HG03342 (cell line): ENCODE data around the gene RNF144B.

ENCODE experiments used
- ATAC-seq: cut with Tn5 transposase; IDR thresholded peaks from one replicate; pipeline ENCODE4 v1.9.1; 2021; ENCODE audit warnings: mild to moderate bottlenecking, moderate library complexity; ENCODE audit not compliant: unreplicated experiment

Gene RNF144B

DNA sequence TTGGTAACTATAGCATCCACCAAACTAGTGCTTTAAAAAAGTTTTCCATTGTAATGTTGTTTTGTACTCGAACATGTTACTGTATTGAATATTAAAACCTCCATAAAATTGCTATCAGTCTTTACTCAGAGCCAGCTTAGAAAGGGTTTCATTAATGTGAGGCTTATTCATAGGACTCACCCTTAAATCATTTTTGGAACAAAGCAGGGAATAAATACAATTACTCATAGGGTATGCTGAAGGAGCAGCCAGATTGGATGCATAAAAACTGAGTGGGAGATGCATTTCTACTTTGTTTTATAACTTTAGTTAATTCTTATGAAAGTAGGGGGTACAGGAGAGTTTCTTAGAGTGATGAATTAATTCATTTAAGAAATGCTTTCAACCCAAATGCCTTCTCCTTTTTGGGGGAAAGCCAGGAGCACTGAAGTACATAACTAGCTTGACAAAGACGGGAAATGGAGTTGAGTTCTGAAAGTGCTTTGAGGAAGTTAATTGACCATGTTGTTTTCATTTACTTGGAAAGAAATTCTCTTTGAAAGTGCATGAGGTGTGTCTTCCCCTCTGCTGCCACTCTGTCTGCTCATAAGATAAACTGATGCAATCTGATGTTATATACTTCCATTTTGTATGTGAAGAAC, 90.3 kb downstream of the RNF144B start:
- ATAC-seq, result peak; percentile 71

DNA sequence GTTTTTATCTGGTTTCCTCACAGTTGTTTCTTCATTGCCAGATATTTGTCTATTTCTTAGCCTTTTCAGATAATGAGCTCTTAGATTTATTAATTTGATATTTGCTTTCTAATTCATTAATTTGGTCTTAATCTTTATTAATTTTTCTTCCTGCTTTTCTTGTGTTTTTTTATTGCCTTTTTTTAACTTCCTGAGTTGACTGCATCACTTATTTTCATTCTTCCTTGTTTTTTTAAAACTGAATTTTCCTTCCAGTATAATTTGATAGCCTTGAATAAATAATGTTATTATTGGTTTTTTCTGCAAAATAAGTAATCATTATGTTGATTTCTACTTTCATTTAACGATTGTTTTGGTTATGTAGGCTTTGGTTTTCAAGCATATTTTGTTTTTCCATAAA, 91.5 kb downstream of the RNF144B start:
- no peak for ATAC-seq

DNA sequence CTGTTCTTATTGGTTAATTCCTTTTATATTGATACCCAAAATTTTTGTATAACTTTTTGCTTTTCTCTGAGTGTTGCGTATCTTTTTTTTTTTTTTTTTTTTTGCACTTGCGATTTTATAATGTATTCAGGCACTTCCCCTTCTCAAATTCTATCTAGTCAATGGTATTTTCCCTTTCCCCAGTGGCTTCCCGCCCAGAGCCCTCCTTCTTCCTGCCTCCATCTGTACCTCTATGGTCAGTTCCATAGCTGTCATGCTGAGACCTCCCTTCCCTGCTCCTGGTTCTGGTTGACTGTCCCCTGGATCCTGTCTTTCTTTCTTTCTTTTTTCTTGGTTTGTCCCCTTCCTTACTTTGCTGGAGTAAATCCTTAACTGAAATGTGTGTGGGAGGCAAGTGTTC, 94.7 kb downstream of the RNF144B start:
- ATAC-seq, result no peak

DNA sequence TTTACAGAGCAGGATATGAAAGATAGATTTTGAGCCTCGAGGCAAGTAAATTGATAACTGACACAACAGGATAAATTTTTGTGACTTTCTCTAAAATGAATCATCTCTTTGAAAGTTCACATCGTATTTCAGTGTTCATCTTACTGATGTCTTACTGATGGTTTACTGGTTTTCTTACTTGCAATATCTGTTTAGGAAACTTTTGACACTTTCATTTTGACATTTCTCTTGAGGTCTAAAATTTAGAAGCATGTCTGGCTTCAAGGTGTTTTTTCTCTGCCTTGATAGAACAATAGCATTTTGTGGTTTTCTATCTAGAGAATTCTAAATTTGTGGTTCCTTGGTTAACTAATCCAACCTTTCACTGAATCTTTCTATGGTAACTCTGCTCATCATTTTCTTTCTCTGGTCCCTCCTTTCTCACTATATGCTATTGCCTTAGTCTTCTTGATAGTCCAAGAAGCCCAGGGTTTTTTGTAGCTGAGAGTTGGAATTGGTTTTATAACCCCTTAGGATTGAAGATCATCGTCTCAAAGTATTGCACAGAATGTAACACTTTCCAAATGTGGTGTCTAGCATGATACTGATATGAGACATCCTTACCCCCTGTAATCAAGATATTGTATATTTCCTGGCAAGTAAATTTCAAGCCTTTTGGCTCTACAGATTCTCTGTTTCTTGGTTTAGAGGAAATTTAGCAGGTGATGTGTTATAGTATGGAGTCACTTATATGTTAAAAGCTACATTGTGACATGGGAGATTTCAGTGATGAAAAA, 98.7 kb downstream of the RNF144B start:
- no peak for ATAC-seq

DNA sequence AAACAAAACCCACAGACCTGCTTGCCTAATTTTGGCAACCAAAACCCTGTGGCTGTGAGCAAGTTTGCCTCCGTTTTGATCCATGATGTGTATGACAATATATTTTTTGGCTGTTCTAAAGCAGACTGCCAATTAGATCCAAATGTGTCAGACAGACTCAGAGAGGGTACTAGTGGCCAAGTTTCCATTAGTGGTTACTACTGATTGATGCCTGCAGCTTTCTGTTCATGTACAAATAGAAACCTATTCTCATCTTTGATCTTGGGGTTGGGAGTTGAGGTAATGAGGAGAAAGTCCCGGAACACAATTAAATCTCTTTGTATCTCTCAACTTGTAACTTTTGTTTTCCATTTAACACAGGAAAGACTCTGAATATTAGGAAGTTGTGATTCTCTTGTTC, 100.9 kb downstream of the RNF144B start:
- ATAC-seq, result no peak

DNA sequence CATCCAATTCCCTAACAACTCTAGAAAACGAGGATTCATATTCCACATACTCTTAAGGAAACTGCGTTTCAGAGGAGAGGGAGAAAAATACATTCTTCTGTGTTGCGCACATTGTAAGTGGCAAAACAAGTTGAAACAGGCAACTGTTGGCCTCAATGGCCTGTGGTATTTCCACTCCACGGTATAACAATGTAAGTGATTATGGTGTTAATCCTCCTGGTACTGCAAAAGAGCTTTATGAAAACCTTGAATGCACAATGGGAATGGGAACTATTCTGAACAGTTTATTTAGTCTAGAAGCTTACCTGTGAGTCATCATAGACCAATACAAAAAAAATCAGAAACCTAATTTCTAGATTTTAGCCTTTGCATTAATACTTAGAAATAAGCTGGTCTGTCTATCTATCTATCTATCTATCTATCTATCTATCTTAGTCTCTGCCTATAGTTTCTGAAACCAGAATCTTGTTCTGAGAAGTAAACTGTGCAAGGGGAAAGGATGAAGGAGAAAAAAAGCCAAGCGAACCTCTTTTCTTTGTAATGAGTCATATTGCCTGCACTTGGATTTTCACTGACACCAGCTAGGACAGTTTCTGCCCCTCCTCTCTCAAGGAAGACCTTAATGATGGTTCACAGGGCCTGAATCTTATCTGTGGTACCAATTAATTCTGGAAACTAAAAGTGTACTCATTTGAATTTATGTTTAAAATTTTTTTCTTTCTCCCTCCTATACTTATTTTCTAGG, 101.5 kb downstream of the RNF144B start:
- no peak for ATAC-seq

DNA sequence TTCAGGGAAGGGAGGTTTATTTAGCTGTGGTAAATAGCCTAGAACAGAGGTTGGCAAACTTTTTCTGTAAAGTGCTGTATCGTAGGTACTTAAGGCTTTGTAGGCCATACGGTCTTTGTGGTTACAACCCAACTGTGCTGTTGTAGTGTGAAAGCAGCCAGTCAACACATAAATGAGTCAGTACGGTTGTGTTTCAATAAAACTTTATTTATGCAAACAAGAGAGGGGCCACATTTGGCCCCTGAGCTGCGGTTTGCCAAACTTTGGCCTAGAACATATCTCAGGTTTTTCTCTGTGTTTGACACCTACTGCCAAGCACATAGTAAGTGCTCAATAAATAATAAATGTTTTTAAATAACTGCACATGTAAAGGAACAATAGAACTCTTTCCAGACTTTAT, 102.2 kb downstream of the RNF144B start:
- no peak for ATAC-seq

DNA sequence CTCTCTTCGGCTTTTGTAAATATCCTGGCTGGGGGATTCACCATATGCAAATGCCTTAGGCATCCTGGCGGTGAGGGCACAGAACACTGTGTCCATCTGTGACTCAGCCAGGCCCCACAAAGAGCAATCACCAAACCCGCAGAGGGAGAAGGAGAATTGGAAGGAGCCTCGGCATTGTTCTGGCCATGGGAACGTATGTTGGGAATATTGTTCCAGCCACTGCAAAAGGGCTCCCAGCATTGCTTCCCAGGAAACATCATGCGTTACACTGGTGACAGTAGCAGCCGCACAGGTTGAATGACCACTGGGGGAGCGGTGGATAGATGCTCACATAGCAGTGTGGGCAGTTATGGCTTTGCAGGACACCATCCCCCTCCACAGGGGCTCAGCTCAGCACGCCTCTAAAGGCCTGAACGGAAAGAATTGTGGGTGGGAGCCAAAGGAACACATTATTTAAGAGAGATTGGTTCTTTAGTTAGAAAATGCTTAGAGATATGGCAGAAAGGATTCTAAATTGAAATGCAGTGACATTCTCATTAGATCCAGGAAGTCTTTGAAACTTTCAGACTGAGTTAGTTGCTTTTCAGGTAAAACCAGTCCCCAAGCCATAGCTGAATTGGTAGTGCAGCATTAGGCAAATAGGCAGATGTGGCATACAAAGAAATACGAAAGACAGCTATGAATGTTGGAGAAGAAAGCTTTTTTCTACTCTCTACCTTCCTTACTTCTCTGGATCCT, 104.3 kb downstream of the RNF144B start:
- no peak for ATAC-seq

DNA sequence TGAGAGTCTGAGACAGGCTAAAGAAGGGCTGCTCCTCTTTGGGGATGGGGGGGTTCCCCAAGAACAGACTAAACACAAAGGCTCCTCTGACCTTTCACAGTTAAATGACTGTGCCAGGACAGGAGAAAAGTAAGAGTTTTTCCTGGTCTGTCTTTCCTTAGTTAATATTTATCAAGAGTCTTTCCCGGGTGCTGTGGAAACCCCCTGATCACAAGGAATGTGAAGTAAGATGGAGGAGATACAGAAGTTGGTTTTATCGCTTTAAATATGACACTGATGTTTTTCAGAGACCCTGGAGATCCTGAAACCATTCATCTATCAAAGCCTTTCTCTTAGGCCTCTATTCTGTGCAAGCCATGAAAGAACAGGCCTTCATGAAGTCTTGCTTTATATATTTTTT, 105.8 kb downstream of the RNF144B start:
- ATAC-seq, result no peak

DNA sequence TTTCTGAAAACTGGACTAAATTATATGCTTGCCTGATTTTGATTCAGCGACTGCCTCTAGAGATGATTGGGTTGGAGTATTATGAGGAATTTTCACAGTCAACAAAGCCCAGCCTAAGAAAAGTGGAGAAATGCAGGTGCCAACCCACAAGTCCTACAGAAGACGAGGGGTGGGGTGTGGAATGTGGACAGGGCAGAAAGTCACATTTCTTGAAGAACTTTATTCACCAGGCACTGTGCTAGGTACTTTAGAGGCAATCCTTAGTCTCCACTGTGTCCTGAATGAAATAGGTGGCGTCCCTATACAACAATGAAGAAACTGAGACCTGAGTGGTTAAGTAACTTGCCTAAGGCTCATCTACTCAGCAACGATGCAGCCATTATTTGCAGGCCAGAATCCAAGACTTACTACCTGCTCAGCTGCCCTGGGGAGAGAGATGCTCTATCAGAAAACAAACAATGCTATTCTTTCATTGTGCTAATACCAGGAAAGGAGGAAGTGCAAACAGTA, 106.3 kb downstream of the RNF144B start:
- no peak for ATAC-seq

DNA sequence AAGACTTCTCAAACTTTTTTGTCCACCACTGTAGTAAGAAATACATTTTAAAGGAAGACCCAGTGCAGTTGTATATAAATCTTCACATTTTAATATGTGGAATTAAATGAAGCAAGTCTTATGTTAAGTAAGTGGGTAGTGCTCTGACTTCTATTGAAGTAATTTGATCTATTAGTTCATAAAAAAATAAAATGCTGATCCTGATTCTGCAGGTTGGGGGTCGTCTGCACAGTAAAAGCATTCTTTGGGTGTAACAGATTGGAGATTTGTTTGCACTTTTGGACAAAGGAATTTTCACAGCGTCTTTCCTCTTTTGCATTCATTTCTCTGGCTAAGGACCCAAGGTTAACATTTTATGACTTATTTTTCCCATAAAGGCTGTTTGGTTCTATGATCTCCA, 106.8 kb downstream of the RNF144B start:
- ATAC-seq, result no peak

DNA sequence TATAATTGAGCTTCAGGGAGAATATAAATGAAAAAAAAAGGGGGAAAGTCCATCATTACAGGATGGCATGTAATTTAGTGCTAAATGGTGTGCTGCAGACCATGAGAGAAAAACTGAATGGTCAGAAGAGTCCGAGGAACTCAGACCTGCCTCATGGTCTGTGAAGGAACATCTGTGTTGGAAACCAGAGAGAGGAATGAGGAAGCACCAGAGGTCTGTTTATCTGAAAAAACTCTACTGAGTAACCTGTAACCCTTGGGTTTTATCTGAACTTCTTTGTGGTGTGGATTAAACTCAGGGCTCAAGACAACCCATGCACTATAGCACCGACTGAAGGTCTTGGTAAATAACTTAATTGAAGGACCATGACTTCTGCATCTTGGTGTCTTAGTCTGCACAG, 108.1 kb downstream of the RNF144B start:
- no peak for ATAC-seq

DNA sequence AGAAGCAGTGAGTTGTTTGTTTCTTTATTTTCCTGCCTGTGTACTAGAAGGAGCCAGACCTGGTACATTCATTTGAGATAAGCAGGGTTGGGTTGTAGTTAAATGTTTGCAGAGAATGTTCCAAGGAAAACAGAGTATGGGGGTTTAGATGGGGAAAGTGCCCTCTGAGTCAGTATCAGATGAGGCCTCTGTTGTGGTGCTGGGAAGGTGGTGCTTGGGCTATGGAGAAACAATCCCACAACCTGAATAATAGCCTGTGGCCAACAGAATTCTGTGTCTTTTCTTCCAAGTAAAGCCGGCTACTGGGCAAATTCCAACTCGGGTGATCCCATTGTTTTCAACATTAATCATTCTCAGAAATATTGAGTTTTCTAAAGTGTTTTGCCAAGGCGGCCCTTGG, 109.3 kb downstream of the RNF144B start:
- no peak for ATAC-seq

DNA sequence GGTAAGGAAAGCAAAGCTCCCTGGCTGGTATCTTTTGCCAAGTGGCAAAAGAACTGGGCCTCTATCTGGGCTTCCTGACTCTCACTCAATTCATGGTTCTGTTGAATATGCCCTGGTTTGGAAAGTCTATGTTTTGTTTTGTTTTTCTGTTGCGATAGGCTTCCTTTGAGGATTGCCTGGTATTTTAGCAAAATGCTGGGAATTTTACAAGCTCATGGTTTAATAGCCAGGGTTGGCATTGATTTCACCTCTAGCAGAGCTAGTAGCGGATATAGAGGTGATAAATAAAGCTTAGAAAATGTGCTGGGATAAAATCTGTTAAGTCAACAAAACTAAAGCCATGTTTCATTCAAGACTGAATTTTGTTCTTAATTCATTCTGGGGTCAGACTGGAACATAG, 109.9 kb downstream of the RNF144B start:
- no peak for ATAC-seq

DNA sequence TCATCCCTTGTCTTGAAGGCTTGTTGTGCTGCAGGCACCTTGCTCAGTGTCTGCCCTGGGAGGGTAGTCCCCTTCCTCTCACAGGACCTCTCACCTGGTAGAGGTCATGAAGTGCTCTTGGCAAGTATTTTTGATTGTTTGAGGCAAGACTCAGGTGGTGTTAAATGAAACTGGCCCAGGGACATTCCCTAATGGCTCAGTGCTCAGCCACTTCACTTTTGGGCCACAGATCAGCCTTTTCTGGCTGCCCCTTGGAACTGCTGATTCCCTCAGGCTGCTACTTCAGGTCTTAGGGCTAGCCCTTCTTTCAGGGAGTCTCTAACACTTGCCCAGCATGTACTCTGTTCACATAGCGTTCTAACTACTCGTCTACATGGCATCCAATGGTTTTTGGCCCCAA, 111.3 kb downstream of the RNF144B start:
- no peak for ATAC-seq

DNA sequence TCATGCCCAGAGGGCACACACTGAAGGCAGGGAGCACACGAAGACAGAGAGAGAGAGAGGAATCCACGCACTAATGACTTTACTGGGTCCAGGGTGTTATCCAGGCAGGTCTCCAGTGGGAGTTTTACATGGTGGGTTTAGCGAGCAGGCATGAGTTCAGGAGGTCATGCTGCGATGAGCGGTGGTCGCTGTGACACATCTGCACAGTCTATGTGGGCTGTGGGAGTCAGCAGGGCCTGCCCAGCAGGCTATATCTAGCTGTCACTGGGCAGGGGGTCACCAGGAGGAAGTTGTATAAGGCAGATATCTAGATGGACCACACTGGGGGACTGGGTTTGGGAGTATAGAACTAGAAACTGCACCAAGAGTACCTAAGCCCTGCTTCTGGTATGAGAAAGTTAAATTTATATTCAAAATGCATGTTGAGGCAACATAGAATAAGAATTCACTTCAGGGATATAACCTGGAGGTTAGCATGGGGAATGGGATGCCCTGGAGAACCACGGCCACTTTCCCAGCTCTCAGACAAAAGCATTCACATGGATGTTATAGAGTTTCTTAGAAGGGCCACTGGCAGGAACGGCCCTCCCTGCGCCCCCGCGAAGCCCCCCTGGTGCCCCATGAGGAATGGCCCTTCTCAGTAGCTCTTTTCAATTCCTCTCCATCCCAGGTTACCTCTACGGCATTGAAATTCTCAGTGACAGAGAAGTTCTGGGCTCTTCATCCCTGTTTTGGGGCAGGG, 113.9 kb downstream of the RNF144B start:
- no peak for ATAC-seq

DNA sequence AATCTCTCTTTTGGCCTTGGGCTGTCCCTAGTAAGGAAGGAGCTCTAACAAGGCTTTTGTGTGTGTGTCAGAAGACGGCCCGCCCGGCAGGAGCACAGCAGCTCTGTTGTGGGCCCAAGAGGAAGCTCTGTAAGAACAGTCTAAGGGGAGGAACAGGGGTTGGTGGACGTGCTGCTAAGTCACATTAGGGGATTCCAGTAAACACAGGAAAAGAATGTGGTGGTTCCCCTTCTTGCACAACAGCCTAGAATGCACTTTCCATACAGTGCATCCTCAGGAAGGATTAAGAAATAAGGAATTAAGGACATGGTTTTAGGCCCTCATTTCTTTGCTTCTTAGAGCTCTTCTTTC, 114.5 kb downstream of the RNF144B start:
- ATAC-seq, result no peak

DNA sequence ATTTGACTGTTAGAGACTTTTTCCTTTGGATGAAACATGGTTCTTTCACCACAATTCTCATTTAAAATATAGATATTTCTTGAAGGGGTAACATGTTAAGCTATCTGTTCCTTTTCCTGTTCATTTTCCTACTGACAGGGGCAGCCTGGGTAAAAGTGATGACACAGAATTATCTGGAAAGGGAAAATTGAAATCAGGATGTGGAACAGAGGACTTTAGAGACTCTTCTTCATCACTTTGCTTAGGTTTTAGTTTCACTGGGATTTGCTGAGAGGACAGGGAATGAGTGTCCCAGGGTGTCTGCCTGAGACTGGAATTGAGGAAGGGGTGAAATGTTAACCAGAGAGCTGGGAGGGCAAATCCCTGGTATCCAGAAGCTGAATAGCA, 116.0 kb downstream of the RNF144B start:
- no peak for ATAC-seq

DNA sequence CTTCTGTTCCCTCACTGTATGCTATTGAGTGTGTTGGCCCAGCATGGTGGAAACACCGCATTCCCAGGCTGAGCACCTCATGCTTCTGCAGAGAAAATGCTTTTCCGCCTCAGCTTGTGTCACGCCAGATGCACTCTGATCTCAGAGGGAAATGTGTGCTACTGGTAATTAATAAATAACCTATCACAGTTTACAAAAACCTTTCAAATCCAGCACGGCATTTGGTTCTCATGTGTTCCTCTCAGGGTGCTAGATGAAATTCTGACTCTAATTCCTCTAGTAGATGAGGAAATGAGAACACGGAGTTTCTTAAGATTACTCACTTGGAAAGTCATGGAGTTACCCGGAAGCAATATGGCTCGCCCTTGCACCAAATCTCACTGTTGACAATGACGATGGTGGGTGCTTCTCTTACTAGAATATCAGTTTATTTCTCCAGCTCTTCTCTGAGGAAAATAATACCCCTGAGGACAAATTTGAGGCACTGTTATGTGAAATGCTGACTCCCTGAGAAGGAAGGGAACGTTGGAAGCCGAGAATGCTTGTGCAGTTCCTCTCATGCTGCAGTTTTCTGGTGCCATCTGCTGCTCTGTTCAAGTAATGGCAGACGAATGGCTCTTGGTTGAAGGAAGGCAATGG, 116.6 kb downstream of the RNF144B start:
- ATAC-seq, result no peak

DNA sequence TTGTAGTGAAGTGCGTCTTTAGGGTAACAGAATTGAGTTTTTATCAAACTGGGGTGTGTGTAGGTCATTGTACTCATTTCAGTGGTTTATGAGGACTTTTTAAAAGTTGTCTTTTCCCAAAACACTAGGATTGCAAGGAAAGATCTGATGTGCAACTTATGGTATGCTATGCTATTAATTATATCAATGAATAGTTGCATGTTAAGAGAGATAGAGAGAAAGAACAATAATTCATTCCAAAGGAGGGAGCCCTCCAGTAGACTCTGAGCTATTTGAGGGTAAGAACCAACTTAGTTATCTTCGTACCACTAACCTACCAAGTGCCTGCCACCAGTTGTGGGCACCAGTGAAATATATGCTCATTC, 117.1 kb downstream of the RNF144B start:
- ATAC-seq, result no peak
